Esophagus muscularis mucosa (tissue), 4 donors: ENCODE measurements around the gene GLI3.

Experiments used
- CTCF ChIP-seq, 3 experiments: fragments of 200-600 bp in 2 of 3; fragments of 450-650 bp in 1 of 3; sonication (generic) in 2 of 3; IDR thresholded peaks; one replicate each; pipeline ENCODE4 v1.5.1; 2017 to 2019; ENCODE audit warnings: antibody characterized with exemption in 3 of 3, mild to moderate bottlenecking in 2 of 3, moderate library complexity in 1 of 3
- EP300 ChIP-seq: sonication (generic); formaldehyde crosslinking; IDR thresholded peaks from one replicate; pipeline ENCODE4 v1.6.1; 2017; ENCODE audit warnings: antibody characterized with exemption
- POLR2A ChIP-seq: fragments of 450-650 bp; IDR thresholded peaks from one replicate; pipeline ENCODE4 v1.6.1; 2017; ENCODE audit warnings: antibody characterized with exemption, moderate library complexity, mild to moderate bottlenecking, low read depth

- no peak for TF ChIP-seq CTCF (IDR thresholded peaks at IDR 0.05)
- TF ChIP-seq POLR2A = no peak
- TF ChIP-seq EP300 = no peak
These were observed 23.9 kb downstream of the GLI3 start for GRCh38 chr7:42213093-42213492.
